ENCODE measurements around the gene CASP2.

DNA sequence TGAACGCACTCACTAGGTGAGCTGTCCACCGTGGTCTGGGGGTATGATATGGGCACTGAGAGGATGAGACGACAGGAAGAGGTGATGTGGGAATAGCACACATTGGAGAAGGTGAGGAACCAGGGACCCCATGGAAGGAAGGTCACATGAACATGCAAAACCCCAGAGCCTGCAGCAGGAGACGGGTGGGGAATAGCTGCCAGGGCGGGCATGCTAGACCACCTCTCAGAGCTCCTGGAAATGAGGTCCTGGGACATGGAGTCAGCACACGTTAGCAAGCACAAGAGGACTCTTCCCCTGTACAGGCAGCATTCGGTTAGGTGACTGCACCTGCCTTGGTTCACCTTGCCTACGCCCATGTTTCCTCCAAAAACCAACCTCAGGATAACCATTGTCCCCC lies 66.2 kb downstream of the CASP2 start:
- TF ChIP-seq CTCF (IDR thresholded peaks at IDR 0.05; ENCODE audit: low read length): no peak
- TF ChIP-seq EZH2 (IDR thresholded peaks at IDR 0.05; ENCODE audit: borderline replicate concordance, low read length): no peak
